ENCODE measurements around the gene PGLYRP4. TPM values are rescaled to one million over a fixed set of nuclear protein-coding genes. Genes with fewer than 3 reads are reported as not detected.
"Not testable (repeated sequence)": the region's sequence is repeated elsewhere in the genome, so short reads cannot be mapped to it uniquely, and the experiment has no call there.

The PGLYRP4 gene
- total RNA-seq, 2 experiments from 2014 or later = not detected

- Histone ChIP-seq H3K9me3 (ENCODE audit: low read length) (no peaks in the 10 kb centered on the region), H3K4me1 (ENCODE audit: insufficient read depth, low read length, poor library complexity, severe bottlenecking) (no peaks in the 10 kb centered on the region), H3K36me3 (ENCODE audit: insufficient read depth, low read length) (no peaks in the 10 kb centered on the region), H3K9me2 (ENCODE audit: insufficient read depth, low read length) (no peaks in the 10 kb centered on the region), H3K79me2 (ENCODE audit: insufficient read depth, low read depth, low read length) (no peaks in the 10 kb centered on the region), H4K20me1 (ENCODE audit: insufficient read depth, low read length) (no peaks in the 10 kb centered on the region), H2AFZ (ENCODE audit: low read length) (no peak overlapping the region), H3K4me2 (ENCODE audit: low read length) (no peak overlapping the region), H3K27ac (ENCODE audit: low read depth, low read length, poor library complexity, severe bottlenecking) (no peak overlapping the region), H3K4me3 (ENCODE audit: low read depth, low read length, poor library complexity, severe bottlenecking) (no peak overlapping the region)
- CTCF ChIA-PET (ENCODE audit: unreplicated experiment) = no interaction called here
- POLR2A ChIA-PET = no interaction called here
- BruUV-seq (replicated peaks) = no TSS peak
- intact Hi-C loops (cut with micrococcal nuclease; ENCODE audit: unreplicated experiment) = no loop called here
- no peak for TF ChIP-seq EZH2phosphoT487 (IDR thresholded peaks at IDR 0.05; ENCODE audit: borderline replicate concordance, low read depth, low read length)
- no peak for TF ChIP-seq CTCF (conservative IDR thresholded peaks at IDR 0.05; ENCODE audit: low read length)
- DNase-seq (ENCODE audit: low spot score) = no peak
These were observed 14.7 kb downstream of the PGLYRP4 start for GRCh38 chr1:153333902-153334301.

- H3K27ac ChIP-seq (ENCODE audit: low read depth, low read length, poor library complexity, severe bottlenecking) = no peak overlapping the region
- H3K4me1 ChIP-seq (ENCODE audit: insufficient read depth, low read length, poor library complexity, severe bottlenecking) = no peaks in the 10 kb centered on the region
- no peak overlapping the region for H3K4me3 ChIP-seq (ENCODE audit: low read depth, low read length, poor library complexity, severe bottlenecking)
- no peak overlapping the region for H3K4me2 ChIP-seq (ENCODE audit: low read length)
- CTCF ChIA-PET (ENCODE audit: unreplicated experiment) = no interaction called here
- intact Hi-C loops (cut with micrococcal nuclease; ENCODE audit: unreplicated experiment) = no loop called here
- H2AFZ ChIP-seq (ENCODE audit: low read length) = no peak overlapping the region
- no TSS peak for BruUV-seq (replicated peaks)
- POLR2A ChIA-PET = interaction anchor here (0.6 kb wide), 1 partner anchor 11 kb away, joined by 3 read pairs; no protein-coding TSS in a partner anchor
- H3K9me3 ChIP-seq (ENCODE audit: low read length) = no peaks in the 10 kb centered on the region
- no peak for TF ChIP-seq EZH2phosphoT487 (IDR thresholded peaks at IDR 0.05; ENCODE audit: borderline replicate concordance, low read depth, low read length)
- no peak for TF ChIP-seq CTCF (conservative IDR thresholded peaks at IDR 0.05; ENCODE audit: low read length)
- H3K79me2 ChIP-seq (ENCODE audit: insufficient read depth, low read depth, low read length) = no peaks in the 10 kb centered on the region
- H4K20me1 ChIP-seq (ENCODE audit: insufficient read depth, low read length) = no peaks in the 10 kb centered on the region
- H3K36me3 ChIP-seq (ENCODE audit: insufficient read depth, low read length) = no peaks in the 10 kb centered on the region
- no peak for DNase-seq (ENCODE audit: low spot score)
- no peaks in the 10 kb centered on the region for H3K9me2 ChIP-seq (ENCODE audit: insufficient read depth, low read length)
These were observed 23.7 kb downstream of the PGLYRP4 start for GRCh38 chr1:153324912-153325311.

GRCh38 chr1:153322568-153322967, 26.1 kb downstream of the PGLYRP4 start:
- H3K36me3 ChIP-seq (ENCODE audit: insufficient read depth, low read length) = no peaks in the 10 kb centered on the region
- TF ChIP-seq EZH2phosphoT487 (IDR thresholded peaks at IDR 0.05; ENCODE audit: borderline replicate concordance, low read depth, low read length) = no peak
- TF ChIP-seq CTCF (conservative IDR thresholded peaks at IDR 0.05; ENCODE audit: low read length) = no peak
- CTCF ChIA-PET (ENCODE audit: unreplicated experiment) = no interaction called here
- no peak for DNase-seq (ENCODE audit: low spot score)
- no TSS peak for BruUV-seq (replicated peaks)
- H3K9me2 ChIP-seq (ENCODE audit: insufficient read depth, low read length) = no peaks in the 10 kb centered on the region
- H3K4me1 ChIP-seq (ENCODE audit: insufficient read depth, low read length, poor library complexity, severe bottlenecking) = no peaks in the 10 kb centered on the region
- H3K4me2 ChIP-seq (ENCODE audit: low read length) = no peak overlapping the region
- H2AFZ ChIP-seq (ENCODE audit: low read length) = no peak overlapping the region
- POLR2A ChIA-PET = no interaction called here
- intact Hi-C loops (cut with micrococcal nuclease; ENCODE audit: unreplicated experiment) = no loop called here
- H3K4me3 ChIP-seq (ENCODE audit: low read depth, low read length, poor library complexity, severe bottlenecking) = no peak overlapping the region
- H3K79me2 ChIP-seq (ENCODE audit: insufficient read depth, low read depth, low read length) = no peaks in the 10 kb centered on the region
- H3K9me3 ChIP-seq (ENCODE audit: low read length) = no peaks in the 10 kb centered on the region
- no peaks in the 10 kb centered on the region for H4K20me1 ChIP-seq (ENCODE audit: insufficient read depth, low read length)
- H3K27ac ChIP-seq (ENCODE audit: low read depth, low read length, poor library complexity, severe bottlenecking) = no peak overlapping the region

GRCh38 chr1:153318145-153318544, 30.5 kb downstream of the PGLYRP4 start:
- H3K9me3 ChIP-seq (ENCODE audit: low read length); DNase-seq (ENCODE audit: low spot score); H3K4me1 ChIP-seq (ENCODE audit: insufficient read depth, low read length, poor library complexity, severe bottlenecking); H3K79me2 ChIP-seq (ENCODE audit: insufficient read depth, low read depth, low read length); H4K20me1 ChIP-seq (ENCODE audit: insufficient read depth, low read length); H3K27ac ChIP-seq (ENCODE audit: low read depth, low read length, poor library complexity, severe bottlenecking); H3K4me2 ChIP-seq (ENCODE audit: low read length); H3K4me3 ChIP-seq (ENCODE audit: low read depth, low read length, poor library complexity, severe bottlenecking); intact Hi-C loops (cut with micrococcal nuclease; ENCODE audit: unreplicated experiment); POLR2A ChIA-PET; H3K36me3 ChIP-seq (ENCODE audit: insufficient read depth, low read length); BruUV-seq (replicated peaks); H3K9me2 ChIP-seq (ENCODE audit: insufficient read depth, low read length); CTCF ChIA-PET (ENCODE audit: unreplicated experiment); H2AFZ ChIP-seq (ENCODE audit: low read length): not testable (repeated sequence)

- H3K9me2 ChIP-seq (ENCODE audit: insufficient read depth, low read length); DNase-seq (ENCODE audit: low spot score); H3K79me2 ChIP-seq (ENCODE audit: insufficient read depth, low read depth, low read length); H2AFZ ChIP-seq (ENCODE audit: low read length); H3K4me3 ChIP-seq (ENCODE audit: low read depth, low read length, poor library complexity, severe bottlenecking); H3K27ac ChIP-seq (ENCODE audit: low read depth, low read length, poor library complexity, severe bottlenecking); H3K36me3 ChIP-seq (ENCODE audit: insufficient read depth, low read length); BruUV-seq (replicated peaks); H3K4me2 ChIP-seq (ENCODE audit: low read length); CTCF ChIA-PET (ENCODE audit: unreplicated experiment); H4K20me1 ChIP-seq (ENCODE audit: insufficient read depth, low read length); H3K9me3 ChIP-seq (ENCODE audit: low read length); POLR2A ChIA-PET; H3K4me1 ChIP-seq (ENCODE audit: insufficient read depth, low read length, poor library complexity, severe bottlenecking); intact Hi-C loops (cut with micrococcal nuclease; ENCODE audit: unreplicated experiment): not testable (repeated sequence)
These were observed 32.6 kb downstream of the PGLYRP4 start for GRCh38 chr1:153316013-153316412.
